HEK293 (cell line): Measurements from ENCODE around the gene REPS2.

ENCODE experiments used
- EGR2 ChIP-seq: fragments of 450-650 bp; formaldehyde crosslinking; IDR thresholded peaks from 2 replicates; pipeline ENCODE4 v1.5.1; 2016; ENCODE audit warnings: low read depth, missing biosample characterization, missing genetic modification characterization
- PRDM1 ChIP-seq: fragments of 450-650 bp; formaldehyde crosslinking; IDR thresholded peaks from 2 replicates; pipeline ENCODE4; 2016; ENCODE audit warnings: missing biosample characterization, missing genetic modification characterization
- RBAK ChIP-seq: fragments of 450-650 bp; formaldehyde crosslinking; IDR thresholded peaks from 2 replicates; pipeline ENCODE4 v1.5.1; 2016; ENCODE audit warnings: missing biosample characterization, missing genetic modification characterization
- ZNF157 ChIP-seq: fragments of 450-650 bp; formaldehyde crosslinking; IDR thresholded peaks from 2 replicates; pipeline ENCODE4 v1.5.1; 2016; ENCODE audit warnings: missing biosample characterization, missing genetic modification characterization
- ZNF354C ChIP-seq: fragments of 450-650 bp; formaldehyde crosslinking; IDR thresholded peaks from 2 replicates; pipeline ENCODE4 v1.5.1; 2016; ENCODE audit warnings: missing biosample characterization, missing genetic modification characterization, low read depth, borderline replicate concordance
- ZNF624 ChIP-seq: fragments of 450-650 bp; formaldehyde crosslinking; IDR thresholded peaks from 2 replicates; pipeline ENCODE4 v1.5.1; 2017; ENCODE audit warnings: missing biosample characterization, missing genetic modification characterization
- ZSCAN30 ChIP-seq: fragments of 450-650 bp; IDR thresholded peaks from 2 replicates; pipeline ENCODE4 v1.5.1; 2018; ENCODE audit warnings: missing biosample characterization, mild to moderate bottlenecking, missing genetic modification characterization, moderate library complexity
- TF ChIP-seq, protein P1 (sequence below): fragments of 450-650 bp; formaldehyde crosslinking; IDR thresholded peaks from 2 replicates; pipeline ENCODE4 v1.5.1; 2016; ENCODE audit warnings: missing biosample characterization, missing genetic modification characterization
- TF ChIP-seq, protein P2 (sequence below): fragments of 450-650 bp; formaldehyde crosslinking; IDR thresholded peaks from 2 replicates; pipeline ENCODE4 v1.5.1; 2016; ENCODE audit warnings: missing biosample characterization, missing genetic modification characterization
- TF ChIP-seq, protein P3 (sequence below): fragments of 450-650 bp; formaldehyde crosslinking; IDR thresholded peaks from 2 replicates; pipeline ENCODE4 v1.5.1; 2016; ENCODE audit warnings: missing biosample characterization, missing genetic modification characterization
- TF ChIP-seq, protein P4 (sequence below): IDR thresholded peaks from 2 replicates; pipeline ENCODE4 v1.6.1; 2011; ENCODE audit warnings: mild to moderate bottlenecking, low read depth, low read length, borderline replicate concordance
- TF ChIP-seq, protein P5 (sequence below): fragments of 450-650 bp; formaldehyde crosslinking; IDR thresholded peaks from 2 replicates; pipeline ENCODE4 v1.5.1; 2016; ENCODE audit warnings: missing biosample characterization, missing genetic modification characterization

DNA sequence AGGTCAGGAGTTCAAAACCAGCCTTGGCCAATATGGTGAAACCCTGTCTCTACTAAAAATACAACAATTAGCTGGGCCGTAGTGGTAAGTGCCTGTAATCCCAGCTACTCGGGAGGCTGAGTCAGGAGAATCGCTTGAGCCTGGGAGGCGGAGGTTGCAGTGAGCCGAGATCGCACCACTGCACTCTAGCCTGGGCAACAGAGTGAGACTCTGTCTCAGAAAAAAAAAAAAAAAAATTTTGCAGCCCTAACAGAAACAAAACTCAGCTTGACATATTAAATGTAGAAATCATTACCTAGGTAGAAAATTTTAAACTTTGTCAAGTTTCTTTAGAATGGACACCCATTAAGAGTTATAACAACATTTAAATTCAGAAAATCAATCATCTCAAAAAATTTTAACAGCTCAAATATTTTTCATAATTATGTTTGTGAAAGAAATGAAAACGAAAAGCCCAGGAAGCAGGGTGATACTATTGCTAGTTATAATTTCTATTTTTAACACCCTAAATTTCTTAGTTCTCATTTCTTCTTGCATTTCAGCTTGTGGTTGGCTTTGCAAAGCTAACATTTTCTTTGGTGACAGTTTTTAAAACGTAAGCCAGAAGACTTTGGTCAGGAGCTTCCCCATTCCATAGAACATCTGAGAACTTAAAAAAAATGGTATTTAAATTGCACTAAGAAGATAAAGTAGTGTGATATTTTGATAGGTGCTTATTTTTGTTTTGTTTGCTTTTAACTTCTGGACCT lies 43.0 kb upstream of the REPS2 start:
- TF ChIP-seq EGR2 (tag by site-specific recombination) (no peak), ZSCAN30 (tag by site-specific recombination) (no peak), ZNF354C (tag by site-specific recombination) (no peak), RBAK (tag by site-specific recombination) (no peak), ZNF157 (no peak), ZNF624 (tag by site-specific recombination) (no peak), PRDM1 (tag by site-specific recombination) (no peak)
- TF ChIP-seq, protein P1, sequence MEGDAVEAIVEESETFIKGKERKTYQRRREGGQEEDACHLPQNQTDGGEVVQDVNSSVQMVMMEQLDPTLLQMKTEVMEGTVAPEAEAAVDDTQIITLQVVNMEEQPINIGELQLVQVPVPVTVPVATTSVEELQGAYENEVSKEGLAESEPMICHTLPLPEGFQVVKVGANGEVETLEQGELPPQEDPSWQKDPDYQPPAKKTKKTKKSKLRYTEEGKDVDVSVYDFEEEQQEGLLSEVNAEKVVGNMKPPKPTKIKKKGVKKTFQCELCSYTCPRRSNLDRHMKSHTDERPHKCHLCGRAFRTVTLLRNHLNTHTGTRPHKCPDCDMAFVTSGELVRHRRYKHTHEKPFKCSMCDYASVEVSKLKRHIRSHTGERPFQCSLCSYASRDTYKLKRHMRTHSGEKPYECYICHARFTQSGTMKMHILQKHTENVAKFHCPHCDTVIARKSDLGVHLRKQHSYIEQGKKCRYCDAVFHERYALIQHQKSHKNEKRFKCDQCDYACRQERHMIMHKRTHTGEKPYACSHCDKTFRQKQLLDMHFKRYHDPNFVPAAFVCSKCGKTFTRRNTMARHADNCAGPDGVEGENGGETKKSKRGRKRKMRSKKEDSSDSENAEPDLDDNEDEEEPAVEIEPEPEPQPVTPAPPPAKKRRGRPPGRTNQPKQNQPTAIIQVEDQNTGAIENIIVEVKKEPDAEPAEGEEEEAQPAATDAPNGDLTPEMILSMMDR = no peak
- TF ChIP-seq, protein P2, sequence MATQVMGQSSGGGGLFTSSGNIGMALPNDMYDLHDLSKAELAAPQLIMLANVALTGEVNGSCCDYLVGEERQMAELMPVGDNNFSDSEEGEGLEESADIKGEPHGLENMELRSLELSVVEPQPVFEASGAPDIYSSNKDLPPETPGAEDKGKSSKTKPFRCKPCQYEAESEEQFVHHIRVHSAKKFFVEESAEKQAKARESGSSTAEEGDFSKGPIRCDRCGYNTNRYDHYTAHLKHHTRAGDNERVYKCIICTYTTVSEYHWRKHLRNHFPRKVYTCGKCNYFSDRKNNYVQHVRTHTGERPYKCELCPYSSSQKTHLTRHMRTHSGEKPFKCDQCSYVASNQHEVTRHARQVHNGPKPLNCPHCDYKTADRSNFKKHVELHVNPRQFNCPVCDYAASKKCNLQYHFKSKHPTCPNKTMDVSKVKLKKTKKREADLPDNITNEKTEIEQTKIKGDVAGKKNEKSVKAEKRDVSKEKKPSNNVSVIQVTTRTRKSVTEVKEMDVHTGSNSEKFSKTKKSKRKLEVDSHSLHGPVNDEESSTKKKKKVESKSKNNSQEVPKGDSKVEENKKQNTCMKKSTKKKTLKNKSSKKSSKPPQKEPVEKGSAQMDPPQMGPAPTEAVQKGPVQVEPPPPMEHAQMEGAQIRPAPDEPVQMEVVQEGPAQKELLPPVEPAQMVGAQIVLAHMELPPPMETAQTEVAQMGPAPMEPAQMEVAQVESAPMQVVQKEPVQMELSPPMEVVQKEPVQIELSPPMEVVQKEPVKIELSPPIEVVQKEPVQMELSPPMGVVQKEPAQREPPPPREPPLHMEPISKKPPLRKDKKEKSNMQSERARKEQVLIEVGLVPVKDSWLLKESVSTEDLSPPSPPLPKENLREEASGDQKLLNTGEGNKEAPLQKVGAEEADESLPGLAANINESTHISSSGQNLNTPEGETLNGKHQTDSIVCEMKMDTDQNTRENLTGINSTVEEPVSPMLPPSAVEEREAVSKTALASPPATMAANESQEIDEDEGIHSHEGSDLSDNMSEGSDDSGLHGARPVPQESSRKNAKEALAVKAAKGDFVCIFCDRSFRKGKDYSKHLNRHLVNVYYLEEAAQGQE = no peak
- TF ChIP-seq, protein P3, sequence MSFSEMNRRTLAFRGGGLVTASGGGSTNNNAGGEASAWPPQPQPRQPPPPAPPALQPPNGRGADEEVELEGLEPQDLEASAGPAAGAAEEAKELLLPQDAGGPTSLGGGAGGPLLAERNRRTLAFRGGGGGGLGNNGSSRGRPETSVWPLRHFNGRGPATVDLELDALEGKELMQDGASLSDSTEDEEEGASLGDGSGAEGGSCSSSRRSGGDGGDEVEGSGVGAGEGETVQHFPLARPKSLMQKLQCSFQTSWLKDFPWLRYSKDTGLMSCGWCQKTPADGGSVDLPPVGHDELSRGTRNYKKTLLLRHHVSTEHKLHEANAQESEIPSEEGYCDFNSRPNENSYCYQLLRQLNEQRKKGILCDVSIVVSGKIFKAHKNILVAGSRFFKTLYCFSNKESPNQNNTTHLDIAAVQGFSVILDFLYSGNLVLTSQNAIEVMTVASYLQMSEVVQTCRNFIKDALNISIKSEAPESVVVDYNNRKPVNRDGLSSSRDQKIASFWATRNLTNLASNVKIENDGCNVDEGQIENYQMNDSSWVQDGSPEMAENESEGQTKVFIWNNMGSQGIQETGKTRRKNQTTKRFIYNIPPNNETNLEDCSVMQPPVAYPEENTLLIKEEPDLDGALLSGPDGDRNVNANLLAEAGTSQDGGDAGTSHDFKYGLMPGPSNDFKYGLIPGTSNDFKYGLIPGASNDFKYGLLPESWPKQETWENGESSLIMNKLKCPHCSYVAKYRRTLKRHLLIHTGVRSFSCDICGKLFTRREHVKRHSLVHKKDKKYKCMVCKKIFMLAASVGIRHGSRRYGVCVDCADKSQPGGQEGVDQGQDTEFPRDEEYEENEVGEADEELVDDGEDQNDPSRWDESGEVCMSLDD = no peak
- TF ChIP-seq, protein P4, sequence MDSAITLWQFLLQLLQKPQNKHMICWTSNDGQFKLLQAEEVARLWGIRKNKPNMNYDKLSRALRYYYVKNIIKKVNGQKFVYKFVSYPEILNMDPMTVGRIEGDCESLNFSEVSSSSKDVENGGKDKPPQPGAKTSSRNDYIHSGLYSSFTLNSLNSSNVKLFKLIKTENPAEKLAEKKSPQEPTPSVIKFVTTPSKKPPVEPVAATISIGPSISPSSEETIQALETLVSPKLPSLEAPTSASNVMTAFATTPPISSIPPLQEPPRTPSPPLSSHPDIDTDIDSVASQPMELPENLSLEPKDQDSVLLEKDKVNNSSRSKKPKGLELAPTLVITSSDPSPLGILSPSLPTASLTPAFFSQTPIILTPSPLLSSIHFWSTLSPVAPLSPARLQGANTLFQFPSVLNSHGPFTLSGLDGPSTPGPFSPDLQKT = no peak
- TF ChIP-seq, protein P5, sequence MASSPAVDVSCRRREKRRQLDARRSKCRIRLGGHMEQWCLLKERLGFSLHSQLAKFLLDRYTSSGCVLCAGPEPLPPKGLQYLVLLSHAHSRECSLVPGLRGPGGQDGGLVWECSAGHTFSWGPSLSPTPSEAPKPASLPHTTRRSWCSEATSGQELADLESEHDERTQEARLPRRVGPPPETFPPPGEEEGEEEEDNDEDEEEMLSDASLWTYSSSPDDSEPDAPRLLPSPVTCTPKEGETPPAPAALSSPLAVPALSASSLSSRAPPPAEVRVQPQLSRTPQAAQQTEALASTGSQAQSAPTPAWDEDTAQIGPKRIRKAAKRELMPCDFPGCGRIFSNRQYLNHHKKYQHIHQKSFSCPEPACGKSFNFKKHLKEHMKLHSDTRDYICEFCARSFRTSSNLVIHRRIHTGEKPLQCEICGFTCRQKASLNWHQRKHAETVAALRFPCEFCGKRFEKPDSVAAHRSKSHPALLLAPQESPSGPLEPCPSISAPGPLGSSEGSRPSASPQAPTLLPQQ (tag by site-specific recombination) = no peak
